Mesenchymal stem cell (in vitro differentiated cells and primary cell): ENCODE measurements around the gene HSPA12B.
A peak's percentile ranks its signal among the peaks of the same experiment; 100 is the strongest.

Experiments used
- DNase-seq: peaks from one replicate; pipeline ENCODE4 v3.0.0-alpha.2; 2013
- H2AFZ ChIP-seq: one replicate; pipeline ENCODE4 v1.6.1; 2013; ENCODE audit warnings: low read depth, mild to moderate bottlenecking, control low read depth, inconsistent platforms, low read length, moderate library complexity
- H2AK5ac ChIP-seq: 2 replicates; pipeline ENCODE4 v1.6.1; 2013; ENCODE audit warnings: low read length, moderate library complexity, mild to moderate bottlenecking, inconsistent platforms; ENCODE audit not compliant: severe bottlenecking
- H2BK120ac ChIP-seq: one replicate; pipeline ENCODE4 v1.6.1; 2013; ENCODE audit warnings: low read depth, mild to moderate bottlenecking, inconsistent platforms, low read length, moderate library complexity
- H2BK12ac ChIP-seq, 2 experiments: one replicate each; pipeline ENCODE4 v1.6.1; 2013; ENCODE audit warnings: inconsistent platforms in 2 of 2, low read length in 2 of 2, mild to moderate bottlenecking in 2 of 2, moderate library complexity in 2 of 2, control low read depth in 1 of 2
- H2BK15ac ChIP-seq: one replicate; pipeline ENCODE4 v1.6.1; 2013; ENCODE audit warnings: mild to moderate bottlenecking, low read depth, inconsistent platforms; ENCODE audit not compliant: poor library complexity, severe bottlenecking
- H2BK5ac ChIP-seq: 2 replicates; pipeline ENCODE4 v1.6.1; 2013; ENCODE audit warnings: low read depth, mild to moderate bottlenecking, low read length, control low read depth, inconsistent platforms; ENCODE audit not compliant: poor library complexity, severe bottlenecking
- H3K14ac ChIP-seq, 2 experiments: one replicate each; pipeline ENCODE4 v1.6.1; 2013; ENCODE audit warnings: inconsistent platforms in 2 of 2, low read length in 2 of 2, control low read depth in 1 of 2, mild to moderate bottlenecking in 1 of 2, moderate library complexity in 1 of 2
- H3K18ac ChIP-seq, 2 experiments: one replicate each; pipeline ENCODE4 v1.6.1; 2013; ENCODE audit warnings: inconsistent platforms in 2 of 2, low read length in 2 of 2, control low read depth in 1 of 2, low read depth in 1 of 2, mild to moderate bottlenecking in 1 of 2
- H3K23ac ChIP-seq, 2 experiments: one replicate each; pipeline ENCODE4 v1.6.1; 2013; ENCODE audit warnings: inconsistent platforms in 2 of 2, low read length in 2 of 2, mild to moderate bottlenecking in 2 of 2, moderate library complexity in 2 of 2, control low read depth in 1 of 2
- H3K27ac ChIP-seq: 2 replicates; pipeline ENCODE4 v1.5.1; 2013; ENCODE audit warnings: mild to moderate bottlenecking, moderate library complexity, low read length, control low read depth, inconsistent platforms; ENCODE audit not compliant: poor library complexity, severe bottlenecking
- H3K27me3 ChIP-seq, 2 experiments: 2 replicates each; pipeline versions ENCODE4 v1.6.1 to v1.7.0; 2013; ENCODE audit warnings: low read length in 2 of 2, mild to moderate bottlenecking in 2 of 2, moderate library complexity in 2 of 2, control low read depth in 1 of 2, inconsistent platforms in 1 of 2; ENCODE audit not compliant: control insufficient read depth in 1 of 2, insufficient read depth in 1 of 2
- H3K36me3 ChIP-seq, 2 experiments: 2 replicates each; pipeline versions ENCODE4 v1.6.1 to v1.7.0; 2013; ENCODE audit warnings: low read length in 2 of 2, control low read depth in 1 of 2, inconsistent platforms in 1 of 2, low read depth in 1 of 2, mild to moderate bottlenecking in 1 of 2; ENCODE audit not compliant: insufficient read depth in 2 of 2, control insufficient read depth in 1 of 2
- H3K4ac ChIP-seq, 2 experiments: one replicate each; pipeline ENCODE4 v1.6.1; 2013; ENCODE audit warnings: inconsistent platforms in 2 of 2, low read length in 2 of 2, mild to moderate bottlenecking in 2 of 2, moderate library complexity in 2 of 2, control low read depth in 1 of 2, low read depth in 1 of 2
- H3K4me1 ChIP-seq: 2 replicates; pipeline ENCODE4 v1.6.1; 2013; ENCODE audit warnings: low read depth, low read length, control low read depth; ENCODE audit not compliant: control insufficient read depth, insufficient read depth
- H3K4me2 ChIP-seq: 2 replicates; pipeline ENCODE4 v1.6.1; 2013; ENCODE audit warnings: low read length, mild to moderate bottlenecking, inconsistent platforms; ENCODE audit not compliant: poor library complexity, severe bottlenecking
- H3K4me3 ChIP-seq, 2 experiments: 2 replicates each; pipeline versions ENCODE4 v1.5.1 to v1.7.0; 2013; ENCODE audit warnings: low read length in 2 of 2, mild to moderate bottlenecking in 2 of 2, control low read depth in 1 of 2, low read depth in 1 of 2; ENCODE audit not compliant: insufficient read depth in 1 of 2
- H3K79me1 ChIP-seq: replicated peaks from 2 replicates; pipeline ENCODE4 v1.6.1; 2013; ENCODE audit warnings: mild to moderate bottlenecking, control low read depth, low read length, inconsistent platforms; ENCODE audit not compliant: poor library complexity, severe bottlenecking
- H3K9ac ChIP-seq: 2 replicates; pipeline ENCODE4 v1.7.0; 2013; ENCODE audit warnings: mild to moderate bottlenecking, low read length, moderate library complexity
- H3K9me3 ChIP-seq: 2 replicates; pipeline ENCODE4 v1.7.0; 2013; ENCODE audit warnings: mild to moderate bottlenecking, low read length; ENCODE audit not compliant: control insufficient read depth
- H4K8ac ChIP-seq: one replicate; pipeline ENCODE4 v1.6.1; 2013; ENCODE audit warnings: inconsistent platforms, mild to moderate bottlenecking, low read length, moderate library complexity
- H4K91ac ChIP-seq: one replicate; pipeline ENCODE4 v1.6.1; 2013; ENCODE audit warnings: mild to moderate bottlenecking, low read length, inconsistent platforms
- WGBS: methylation state at CpG from one replicate; pipeline ENCODE4 v1.1.7; 2013; ENCODE audit warnings: mixed read lengths; 5-methylcytosine and 5-hydroxymethylcytosine counted together

The HSPA12B gene

DNA sequence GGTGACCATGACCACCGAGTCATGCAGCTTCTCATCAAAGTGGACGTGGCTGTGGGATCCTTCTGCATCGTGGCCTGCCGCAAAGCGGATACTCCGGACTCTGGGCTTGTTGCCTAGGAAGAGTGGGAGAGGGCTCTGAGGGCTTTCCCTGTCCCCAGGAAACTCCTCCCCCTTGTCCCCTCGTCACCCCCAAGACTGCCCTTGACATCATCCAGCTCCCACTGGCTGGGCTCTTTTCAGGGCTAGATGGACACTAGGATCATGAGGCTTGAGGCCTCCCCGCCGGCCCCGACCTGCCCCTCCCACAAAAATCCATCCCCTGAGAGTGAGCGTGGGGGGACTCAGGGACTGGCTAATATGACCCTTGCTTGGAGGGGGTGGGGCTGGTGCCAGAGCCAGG lies 26.1 kb downstream of the HSPA12B start:
- Histone ChIP-seq H3K4me2 (no peak overlapping the region), H2BK5ac (no peak overlapping the region), H3K27ac (no peak overlapping the region), H4K8ac (no peak overlapping the region), H3K4me3 (no peak overlapping the region), H2BK15ac (no peak overlapping the region), H2BK120ac (no peak overlapping the region), H3K4ac (no peak overlapping the region), H3K9me3 (no peaks in the 10 kb centered on the region), H2AK5ac (no peak overlapping the region), H3K36me3 (peaks cover 41 to 43% of the 10 kb centered on the region in 2 experiments), H2AFZ (no peak overlapping the region), H3K9ac (no peak overlapping the region), H3K79me1 (peaks cover 13% of the 10 kb centered on the region), H2BK12ac (no peak overlapping the region), H3K18ac (no peak overlapping the region), H3K23ac (no peak overlapping the region), H3K14ac (no peak overlapping the region), H4K91ac (no peak overlapping the region), H3K4me1 (peaks cover 2% of the 10 kb centered on the region), H3K27me3 (no peaks in the 10 kb centered on the region)
- WGBS = 95% methylated on average over 7 of the region's 11 CpGs
- DNase-seq = no peak

DNA sequence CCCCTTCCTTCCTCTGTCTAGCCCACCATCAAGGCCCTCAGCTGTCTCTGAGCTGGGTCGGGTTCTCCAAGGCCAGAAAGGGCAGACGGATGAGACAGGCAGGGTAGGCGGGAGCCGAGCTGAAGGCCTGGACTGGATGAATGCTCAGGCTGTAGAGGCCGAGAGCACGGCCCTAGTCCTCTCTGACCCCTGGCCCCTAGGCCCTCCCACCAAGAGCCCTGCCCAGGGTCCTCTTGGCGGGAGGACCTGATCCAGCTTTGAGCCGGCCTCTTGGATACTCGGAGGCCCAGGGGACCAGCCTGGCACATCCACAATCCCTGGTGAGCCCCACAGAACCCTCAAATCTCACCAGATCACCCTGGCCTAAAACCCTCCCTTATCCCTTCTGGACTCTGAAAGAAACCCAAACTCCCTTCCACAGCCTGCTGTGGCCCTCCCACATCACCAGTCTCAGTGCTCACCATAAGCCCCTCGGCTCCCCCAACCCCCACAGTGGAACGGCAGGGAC lies 26.9 kb downstream of the HSPA12B start:
- Histone ChIP-seq H2BK12ac (no peak overlapping the region), H2BK5ac (no peak overlapping the region), H3K36me3 (peaks cover 34 to 40% of the 10 kb centered on the region in 2 experiments), H3K79me1 (peaks cover 19% of the 10 kb centered on the region), H4K91ac (no peak overlapping the region), H3K4me3 (no peak overlapping the region), H2AK5ac (no peak overlapping the region), H3K4ac (no peak overlapping the region), H3K27me3 (no peaks in the 10 kb centered on the region), H3K27ac (no peak overlapping the region), H3K4me1 (peaks cover 2% of the 10 kb centered on the region), H3K4me2 (no peak overlapping the region), H3K14ac (no peak overlapping the region), H3K9me3 (no peaks in the 10 kb centered on the region), H4K8ac (no peak overlapping the region), H3K9ac (no peak overlapping the region), H2BK15ac (no peak overlapping the region), H3K23ac (no peak overlapping the region), H2BK120ac (no peak overlapping the region), H2AFZ (no peak overlapping the region), H3K18ac (no peak overlapping the region)
- 83% methylated on average over 11 of the region's 11 CpGs for WGBS
- no peak for DNase-seq

DNA sequence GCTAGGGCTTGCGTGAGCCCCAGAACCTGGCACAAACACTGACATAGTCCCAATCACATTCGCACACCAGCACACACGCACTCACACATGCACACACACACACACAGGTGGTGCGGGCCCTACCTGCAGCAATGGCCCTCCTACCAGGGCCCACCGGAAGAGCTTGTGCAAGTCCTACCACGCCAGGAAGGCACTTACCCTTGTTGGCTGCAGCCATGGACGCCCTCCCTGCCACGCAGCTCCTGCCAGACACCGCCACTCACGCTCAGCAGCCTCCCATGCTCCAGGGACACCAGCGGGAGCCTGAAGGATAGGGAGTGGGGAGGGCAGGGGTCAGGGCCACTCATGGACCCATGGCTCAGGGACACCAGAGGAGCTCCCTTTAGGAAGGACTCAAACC lies 27.4 kb downstream of the HSPA12B start:
- Histone ChIP-seq H2BK5ac (no peak overlapping the region), H3K14ac (peak overlapping the region in 1 of 2 experiments; percentile 13), H2AK5ac (no peak overlapping the region), H2AFZ (no peak overlapping the region), H4K91ac (no peak overlapping the region), H3K27me3 (no peaks in the 10 kb centered on the region), H3K4me3 (no peak overlapping the region), H3K36me3 (peaks cover 29 to 37% of the 10 kb centered on the region in 2 experiments), H3K18ac (no peak overlapping the region), H3K27ac (no peak overlapping the region), H3K4ac (no peak overlapping the region), H3K4me2 (no peak overlapping the region), H3K9ac (no peak overlapping the region), H3K23ac (no peak overlapping the region), H2BK15ac (no peak overlapping the region), H4K8ac (no peak overlapping the region), H2BK120ac (no peak overlapping the region), H3K4me1 (peaks cover 2% of the 10 kb centered on the region), H3K9me3 (no peaks in the 10 kb centered on the region), H2BK12ac (no peak overlapping the region), H3K79me1 (peaks cover 25% of the 10 kb centered on the region)
- DNase-seq = no peak
- WGBS = 90% methylated on average over 11 of the region's 11 CpGs

DNA sequence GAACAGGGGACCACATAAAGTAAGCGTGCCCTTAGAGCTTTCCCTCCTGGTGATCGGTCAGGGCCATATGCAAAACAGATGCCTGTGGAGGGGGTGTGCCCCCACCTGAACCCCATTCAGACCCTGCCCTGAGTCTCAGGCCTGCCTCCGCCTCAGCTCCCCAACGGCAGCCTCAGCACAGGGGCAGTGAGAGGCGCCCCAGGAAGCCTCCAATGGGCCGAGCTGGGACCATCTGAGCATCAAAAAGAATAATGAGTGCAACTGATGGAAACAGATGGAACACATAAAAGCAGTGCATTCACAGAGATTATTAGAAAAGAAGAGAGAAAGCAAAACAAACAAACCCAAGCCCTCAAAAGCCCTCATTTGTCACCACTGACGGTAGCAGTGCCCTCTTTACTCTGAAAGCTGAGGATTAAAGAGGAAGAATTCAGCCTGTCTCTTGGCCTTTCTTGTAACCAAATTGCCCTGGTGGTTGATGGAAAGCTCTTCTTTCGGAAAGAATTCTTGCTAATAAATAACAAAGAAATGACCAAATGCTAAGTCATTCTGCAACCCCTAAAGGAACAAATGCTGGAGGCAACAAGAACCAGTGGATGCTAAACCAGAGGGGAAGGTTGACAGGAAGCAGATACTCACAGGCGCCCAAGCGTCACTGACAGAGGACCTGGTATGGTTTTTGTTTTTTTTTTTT lies 28.3 kb downstream of the HSPA12B start:
- Histone ChIP-seq H3K14ac (no peak overlapping the region), H2AK5ac (no peak overlapping the region), H3K23ac (no peak overlapping the region), H2BK15ac (no peak overlapping the region), H3K4me1 (peaks cover 2% of the 10 kb centered on the region), H2BK120ac (no peak overlapping the region), H2BK5ac (no peak overlapping the region), H3K79me1 (peaks cover 32% of the 10 kb centered on the region), H3K9ac (no peak overlapping the region), H3K4me3 (no peak overlapping the region), H3K27me3 (no peaks in the 10 kb centered on the region), H2AFZ (no peak overlapping the region), H3K4ac (no peak overlapping the region), H3K27ac (no peak overlapping the region), H2BK12ac (no peak overlapping the region), H3K9me3 (no peaks in the 10 kb centered on the region), H3K4me2 (no peak overlapping the region), H3K18ac (no peak overlapping the region), H4K8ac (no peak overlapping the region), H4K91ac (no peak overlapping the region), H3K36me3 (peaks cover 19 to 28% of the 10 kb centered on the region in 2 experiments)
- 68% methylated on average over 9 of the region's 10 CpGs for WGBS
- peak; percentile 35 for DNase-seq
